Tibial nerve (tissue), 4 donors: ENCODE data around the gene SLC22A12. TPM values are rescaled to one million over a fixed set of nuclear protein-coding genes. Genes with fewer than 3 reads are reported as not detected.

Source experiments
- DNase-seq, 2 donors: peaks; one replicate each; pipeline ENCODE4 v3.0.0-alpha.2; 2019; ENCODE audit warnings: low spot score in 2 of 2
- H3K27ac ChIP-seq, 4 donors: fragments of 200-600 bp; sonication (generic) in 3 of 4; one replicate each; pipeline ENCODE4 v1.5.1; 2017 to 2019; ENCODE audit warnings: mild to moderate bottlenecking in 1 of 4
- H3K27me3 ChIP-seq, 2 donors: fragments of 200-600 bp; sonication (generic) in 1 of 2; one replicate each; pipeline versions ENCODE4 v1.5.1 to v1.6.0; 2017 to 2019
- H3K36me3 ChIP-seq, 3 donors: fragments of 200-600 bp; sonication (generic); one replicate each; pipeline ENCODE4 v1.5.1; 2018 to 2019
- H3K4me1 ChIP-seq, 4 donors: fragments of 200-600 bp; sonication (generic) in 3 of 4; one replicate each; pipeline ENCODE4 v1.5.1; 2017 to 2019
- H3K4me3 ChIP-seq, 4 donors: fragments of 200-600 bp; sonication (generic) in 3 of 4; one replicate each; pipeline ENCODE4 v1.5.1; 2017 to 2019; ENCODE audit warnings: mild to moderate bottlenecking in 1 of 4, moderate library complexity in 1 of 4
- H3K9me3 ChIP-seq, 4 donors: fragments of 200-600 bp; sonication (generic) in 3 of 4; one replicate each; pipeline ENCODE4 v1.5.1; 2017 to 2019
- CTCF ChIP-seq, 5 experiments: fragments of 200-600 bp in 3 of 5; fragments of 450-650 bp in 2 of 5; sonication (generic) in 3 of 5; IDR thresholded peaks; one replicate each; pipeline ENCODE4 v1.5.1; 2016 to 2019; ENCODE audit warnings: antibody characterized with exemption in 5 of 5, mild to moderate bottlenecking in 3 of 5, moderate library complexity in 2 of 5
- EP300 ChIP-seq, 2 donors: sonication (generic); formaldehyde crosslinking; IDR thresholded peaks; one replicate each; pipeline ENCODE4 v1.6.1; 2017; ENCODE audit warnings: antibody characterized with exemption in 2 of 2, mild to moderate bottlenecking in 1 of 2
- POLR2A ChIP-seq, 2 donors: fragments of 450-650 bp; IDR thresholded peaks; one replicate each; pipeline ENCODE4 v1.6.1; 2017; ENCODE audit warnings: antibody characterized with exemption in 2 of 2, mild to moderate bottlenecking in 2 of 2, moderate library complexity in 2 of 2
- WGBS, 2 donors: methylation state at CpG; one replicate each; pipeline ENCODE4 v1.1.5; 2018; 5-methylcytosine and 5-hydroxymethylcytosine counted together
- total RNA-seq, 4 donors: library from RNA; depleted of rRNA; stranded (reverse); fragments of >200 nt; gene quantifications; one replicate each; pipeline ENCODE4 v1.1.0, GENCODE V29; 2016

SLC22A12 gene
- total RNA-seq, 4 donors from 2014 or later: 0.30 TPM; not detected in 3

- WGBS, 2 donors: 88 to 94% methylated on average over 2 of the region's 2 CpGs
Observed at GRCh38 chr11:64546176-64546575, 44.8 kb upstream of the SLC22A12 start.

GRCh38 chr11:64546600-64546999 is 44.4 kb upstream of the SLC22A12 start:
- Histone ChIP-seq H3K27ac (no peak overlapping the region), H3K9me3 (peaks cover 0 to 5% (median 0%) of the 10 kb centered on the region in 4 donors), H3K36me3 (no peaks in the 10 kb centered on the region), H3K4me3 (no peak overlapping the region), H3K27me3 (no peaks in the 10 kb centered on the region), H3K4me1 (no peaks in the 10 kb centered on the region)
- 86 to 94% methylated on average over 3 to 7 of the region's 8 CpGs for WGBS, 2 donors
- TF ChIP-seq CTCF (IDR thresholded peaks at IDR 0.05): no peak
- TF ChIP-seq POLR2A (IDR thresholded peaks at IDR 0.05): no peak
- TF ChIP-seq EP300 (IDR thresholded peaks at IDR 0.05): no peak
- DNase-seq: no peak

More at GRCh38 chr11:64546176-64546575, 44.8 kb upstream of the SLC22A12 start:
- H3K4me3 ChIP-seq: no peak overlapping the region
- TF ChIP-seq CTCF (IDR thresholded peaks at IDR 0.05) (no peak), POLR2A (IDR thresholded peaks at IDR 0.05) (no peak), EP300 (IDR thresholded peaks at IDR 0.05) (no peak)
- no peak for DNase-seq
- H3K9me3 ChIP-seq: peaks cover 0 to 5% (median 0%) of the 10 kb centered on the region in 4 donors
- no peaks in the 10 kb centered on the region for H3K27me3 ChIP-seq
- H3K27ac ChIP-seq: no peak overlapping the region
- H3K4me1 ChIP-seq: no peaks in the 10 kb centered on the region
- H3K36me3 ChIP-seq: no peaks in the 10 kb centered on the region

GRCh38 chr11:64549969-64550368 is 41.1 kb upstream of the SLC22A12 start:
- Histone ChIP-seq H3K4me3 (no peak overlapping the region), H3K27me3 (no peaks in the 10 kb centered on the region), H3K27ac (no peak overlapping the region), H3K4me1 (peaks cover 0 to 16% (median 6%) of the 10 kb centered on the region in 4 donors), H3K9me3 (no peaks in the 10 kb centered on the region), H3K36me3 (no peaks in the 10 kb centered on the region)
- DNase-seq: no peak
- 64 to 81% methylated on average over 4 of the region's 4 CpGs for WGBS, 2 donors
- TF ChIP-seq CTCF (IDR thresholded peaks at IDR 0.05) (no peak), EP300 (IDR thresholded peaks at IDR 0.05) (no peak), POLR2A (IDR thresholded peaks at IDR 0.05) (no peak)

- Histone ChIP-seq H3K4me3 (no peak overlapping the region), H3K27me3 (no peaks in the 10 kb centered on the region), H3K4me1 (peaks cover 0 to 24% (median 7%) of the 10 kb centered on the region in 4 donors), H3K9me3 (no peaks in the 10 kb centered on the region), H3K27ac (peak overlapping the region in 2 of 4 donors; percentile 72 to 74), H3K36me3 (no peaks in the 10 kb centered on the region)
- TF ChIP-seq POLR2A (IDR thresholded peaks at IDR 0.05): no peak
- TF ChIP-seq CTCF (IDR thresholded peaks at IDR 0.05): peak; percentile 91 to 95 (median 93)
- peak; percentile 52 to 75 for DNase-seq
- whole genome bisulfite sequencing, 2 donors: 34 to 35% methylated on average over 13 of the region's 13 CpGs
Observed at GRCh38 chr11:64553554-64554201, 37.3 kb upstream of the SLC22A12 start.

- Histone ChIP-seq H3K27ac (peak overlapping the region in 1 of 4 donors; percentile 72), H3K9me3 (no peaks in the 10 kb centered on the region), H3K27me3 (no peaks in the 10 kb centered on the region), H3K36me3 (no peaks in the 10 kb centered on the region), H3K4me1 (peaks cover 0 to 24% (median 7%) of the 10 kb centered on the region in 4 donors), H3K4me3 (no peak overlapping the region)
- WGBS, 2 donors: 87 to 93% methylated on average over 17 to 18 of the region's 26 CpGs
- TF ChIP-seq CTCF (IDR thresholded peaks at IDR 0.05) (no peak), POLR2A (IDR thresholded peaks at IDR 0.05) (no peak), EP300 (IDR thresholded peaks at IDR 0.05) (no peak)
- DNase-seq: no peak
Observed at GRCh38 chr11:64556044-64556720, 34.8 kb upstream of the SLC22A12 start.
